CD4-positive, alpha-beta T cell treated with Interleukin-15 for 4 hours (primary cell): ENCODE measurements around the gene RNASE13.

Source experiments
- DNase-seq: peaks from one replicate; pipeline ENCODE4 v3.0.0-alpha.2; 2020; ENCODE audit warnings: low spot score

RNASE13 gene, protein sequence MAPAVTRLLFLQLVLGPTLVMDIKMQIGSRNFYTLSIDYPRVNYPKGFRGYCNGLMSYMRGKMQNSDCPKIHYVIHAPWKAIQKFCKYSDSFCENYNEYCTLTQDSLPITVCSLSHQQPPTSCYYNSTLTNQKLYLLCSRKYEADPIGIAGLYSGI

DNA sequence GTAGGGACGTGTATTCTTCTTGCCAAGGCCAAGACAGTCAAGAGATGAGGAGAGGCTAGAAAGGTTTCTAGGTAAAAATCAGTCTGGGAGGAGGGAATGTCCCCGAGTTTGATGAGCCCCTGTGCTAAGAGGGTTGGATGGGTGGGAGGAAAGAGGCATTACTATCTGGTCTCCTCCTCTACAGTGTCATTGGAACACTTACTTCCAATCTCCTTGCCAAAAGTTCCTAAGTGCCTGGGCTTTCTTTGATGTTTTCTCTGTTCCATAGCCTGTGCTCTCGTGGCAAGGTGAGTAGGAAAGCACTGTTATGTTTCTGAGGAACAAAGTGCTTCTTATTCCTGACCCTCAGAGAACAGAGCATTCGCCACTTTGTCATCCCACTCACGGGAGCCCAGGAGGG is at the start of gene RNASE13:
TSS of gene RNASE13 (minus strand) at position 101 of the 400 bp plus-strand sequence. CDS start 519 bp downstream, outside the sequence.
- no peak for DNase-seq

DNA sequence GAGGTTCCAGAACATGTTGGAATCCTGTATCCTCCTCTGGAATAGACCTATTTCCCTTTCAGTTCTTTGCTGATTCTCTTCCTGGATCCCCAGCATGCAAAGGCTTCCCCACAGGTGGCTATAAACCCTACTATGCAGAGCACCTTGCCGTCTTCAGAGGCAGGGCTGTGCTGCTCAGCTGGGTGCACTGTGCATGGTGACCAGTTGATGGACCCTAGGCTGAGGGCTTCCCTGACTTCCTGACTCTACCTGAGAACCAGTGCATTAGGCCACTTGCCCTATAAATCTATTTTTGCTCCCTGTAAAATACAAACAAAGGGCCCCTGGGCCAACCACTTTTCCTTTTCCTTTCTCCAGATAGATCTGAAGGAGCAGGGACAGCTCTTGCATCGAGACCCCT is 49.8 kb upstream of the RNASE13 start:
- no peak for DNase-seq

DNA sequence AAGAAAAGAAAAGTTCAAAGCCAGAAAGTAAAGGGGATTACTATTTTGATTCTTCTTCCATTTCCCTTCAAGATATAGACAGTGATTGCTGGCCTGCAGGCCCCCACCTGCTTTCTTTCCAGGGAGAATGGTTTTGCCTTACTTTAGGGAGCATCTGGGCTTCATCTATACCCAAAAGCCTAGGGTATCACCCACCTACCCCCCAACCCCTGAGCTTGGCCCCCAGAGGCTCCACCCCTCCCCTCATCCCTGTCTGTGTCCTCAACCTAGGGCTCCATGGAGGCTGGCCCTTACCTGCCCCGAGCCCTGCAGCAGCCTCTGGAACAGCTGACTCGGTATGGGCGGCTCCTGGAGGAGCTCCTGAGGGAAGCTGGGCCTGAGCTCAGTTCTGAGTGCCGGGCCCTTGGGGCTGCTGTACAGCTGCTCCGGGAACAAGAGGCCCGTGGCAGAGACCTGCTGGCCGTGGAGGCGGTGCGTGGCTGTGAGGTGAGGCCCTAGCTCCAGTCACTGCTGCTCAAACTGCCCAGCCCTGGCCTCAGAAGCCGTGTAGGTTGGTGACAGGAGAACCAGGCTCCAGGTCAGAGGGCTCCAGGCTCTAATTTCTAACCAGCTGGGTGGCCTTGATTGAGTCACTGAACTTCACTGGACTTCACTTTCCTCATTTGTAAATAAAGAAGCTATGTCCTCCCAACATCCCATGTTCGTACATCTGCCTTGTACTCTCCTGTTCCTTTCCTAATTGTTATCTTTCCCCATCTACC is 49.1 kb upstream of the RNASE13 start:
- DNase-seq: no peak

DNA sequence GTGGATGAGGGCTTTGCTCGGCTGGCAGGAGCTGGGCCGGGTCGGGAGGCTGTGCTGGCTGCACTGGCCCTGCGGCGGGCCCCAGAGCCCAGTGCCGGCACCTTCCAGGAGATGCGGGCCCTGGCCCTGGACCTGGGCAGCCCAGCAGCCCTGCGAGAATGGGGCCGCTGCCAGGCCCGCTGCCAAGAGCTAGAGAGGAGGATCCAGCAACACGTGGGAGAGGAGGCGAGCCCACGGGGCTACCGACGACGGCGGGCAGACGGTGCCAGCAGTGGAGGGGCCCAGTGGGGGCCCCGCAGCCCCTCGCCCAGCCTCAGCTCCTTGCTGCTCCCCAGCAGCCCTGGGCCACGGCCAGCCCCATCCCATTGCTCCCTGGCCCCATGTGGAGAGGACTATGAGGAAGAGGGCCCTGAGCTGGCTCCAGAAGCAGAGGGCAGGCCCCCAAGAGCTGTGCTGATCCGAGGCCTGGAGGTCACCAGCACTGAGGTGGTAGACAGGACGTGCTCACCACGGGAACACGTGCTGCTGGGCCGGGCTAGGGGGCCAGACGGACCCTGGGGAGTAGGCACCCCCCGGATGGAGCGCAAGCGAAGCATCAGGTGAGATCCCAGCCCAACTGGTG is 47.0 kb upstream of the RNASE13 start:
- DNase-seq: no peak

DNA sequence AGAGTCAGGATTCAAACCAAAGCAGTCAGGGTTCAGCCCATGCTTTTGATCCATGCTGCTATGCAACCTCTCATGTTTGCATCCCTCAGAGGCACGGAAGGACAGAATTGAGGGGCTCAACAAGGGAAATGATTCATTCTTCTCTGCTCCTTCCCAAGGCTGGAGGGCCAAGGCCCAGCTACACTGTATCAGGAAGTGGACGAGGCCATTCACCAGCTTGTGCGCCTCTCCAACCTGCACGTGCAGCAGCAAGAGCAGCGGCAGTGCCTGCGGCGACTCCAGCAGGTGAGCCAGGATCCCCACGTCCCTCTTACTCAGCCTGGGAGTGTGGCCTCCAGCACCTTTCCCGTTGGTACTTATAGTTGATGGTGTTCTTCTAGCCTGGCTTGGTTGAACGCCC is 44.1 kb upstream of the RNASE13 start:
- no peak for DNase-seq

DNA sequence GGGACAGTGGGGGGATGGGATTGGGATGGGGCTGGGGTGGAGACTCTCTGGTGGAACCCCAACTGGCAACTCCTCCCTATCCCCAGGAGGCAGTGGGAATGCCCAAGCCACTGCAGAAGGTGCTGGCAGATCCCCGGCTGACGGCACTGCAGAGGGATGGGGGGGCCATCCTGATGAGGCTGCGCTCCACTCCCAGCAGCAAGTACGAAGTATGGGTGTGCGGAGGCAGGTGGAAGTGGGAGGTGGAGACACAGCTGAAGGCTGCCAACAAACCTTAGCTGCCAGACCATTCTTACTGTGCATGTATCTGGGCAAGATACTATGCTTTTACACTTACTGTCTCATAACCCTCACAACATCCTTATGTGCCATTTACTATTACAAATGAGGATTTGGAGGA is 43.7 kb upstream of the RNASE13 start:
- DNase-seq: no peak

DNA sequence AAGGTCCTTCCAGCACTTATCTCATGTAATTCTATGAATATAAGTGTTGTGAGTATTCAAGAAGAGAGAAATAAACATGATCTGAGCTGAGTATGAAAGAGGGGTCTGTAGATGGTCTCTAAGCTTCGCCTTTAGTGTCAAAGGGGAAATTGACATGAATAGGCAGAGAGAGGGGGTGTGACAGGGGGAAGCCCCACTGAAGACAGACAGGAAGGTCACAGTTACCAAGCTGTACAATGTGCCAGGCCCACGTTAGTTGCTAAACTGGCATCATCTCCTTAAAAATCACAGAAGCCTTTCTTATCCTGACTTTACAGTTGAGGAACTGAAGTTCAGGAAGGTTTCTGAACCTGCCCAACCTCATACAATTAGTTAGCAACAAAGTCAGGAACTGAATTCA is 43.1 kb upstream of the RNASE13 start:
- no peak for DNase-seq

DNA sequence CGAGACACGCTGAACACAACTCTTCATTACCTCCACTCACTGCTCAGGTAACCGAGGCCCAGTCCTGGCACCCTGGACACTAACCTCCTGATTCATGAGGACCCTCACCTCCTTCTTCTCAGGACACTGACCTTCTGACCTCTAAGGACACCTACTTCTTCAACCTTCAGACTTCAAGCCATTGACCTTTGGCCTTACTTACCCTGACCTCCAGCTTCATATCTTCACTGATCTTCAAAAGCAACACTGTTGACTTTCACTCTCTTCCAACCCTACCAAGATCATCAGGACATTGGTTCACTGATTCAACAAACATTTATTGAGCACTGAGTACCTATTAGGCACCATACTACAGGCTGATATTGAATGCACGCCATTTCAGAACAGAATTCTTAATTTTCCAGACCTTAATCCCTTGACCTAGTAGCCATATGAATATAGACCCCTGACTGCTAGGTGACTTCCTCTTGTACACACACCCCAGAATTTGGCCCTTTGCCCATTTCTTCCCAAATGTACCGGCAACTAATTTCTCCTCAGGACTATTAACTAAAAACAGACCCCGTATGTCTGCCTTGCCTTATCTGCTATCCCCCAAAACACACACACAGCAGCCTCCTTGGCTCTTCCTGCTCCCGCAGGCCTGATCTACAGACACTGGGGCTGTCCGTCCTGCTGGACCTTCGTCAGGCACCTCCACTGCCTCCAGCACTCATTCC is 41.3 kb upstream of the RNASE13 start:
- no peak for DNase-seq

DNA sequence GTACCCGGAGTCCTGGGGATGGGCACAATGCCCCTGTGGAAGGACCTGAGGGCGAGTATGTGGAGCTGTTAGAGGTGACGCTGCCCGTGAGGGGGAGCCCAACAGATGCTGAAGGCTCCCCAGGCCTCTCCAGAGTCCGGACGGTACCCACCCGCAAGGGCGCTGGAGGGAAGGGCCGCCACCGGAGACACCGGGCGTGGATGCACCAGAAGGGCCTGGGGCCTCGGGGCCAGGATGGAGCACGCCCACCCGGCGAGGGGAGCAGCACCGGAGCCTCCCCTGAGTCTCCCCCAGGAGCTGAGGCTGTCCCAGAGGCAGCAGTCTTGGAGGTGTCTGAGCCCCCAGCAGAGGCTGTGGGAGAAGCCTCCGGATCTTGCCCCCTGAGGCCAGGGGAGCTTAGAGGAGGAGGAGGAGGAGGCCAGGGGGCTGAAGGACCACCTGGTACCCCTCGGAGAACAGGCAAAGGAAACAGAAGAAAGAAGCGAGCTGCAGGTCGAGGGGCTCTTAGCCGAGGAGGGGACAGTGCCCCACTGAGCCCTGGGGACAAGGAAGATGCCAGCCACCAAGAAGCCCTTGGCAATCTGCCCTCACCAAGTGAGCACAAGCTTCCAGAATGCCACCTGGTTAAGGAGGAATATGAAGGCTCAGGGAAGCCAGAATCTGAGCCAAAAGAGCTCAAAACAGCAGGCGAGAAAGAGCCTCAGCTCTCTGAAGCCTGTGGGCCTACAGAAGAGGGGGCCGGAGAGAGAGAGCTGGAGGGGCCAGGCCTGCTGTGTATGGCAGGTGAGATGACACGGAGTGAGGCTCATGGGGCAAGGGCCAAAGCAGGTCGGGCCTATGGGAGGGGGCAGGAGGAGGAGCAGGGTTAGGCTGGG is 40.0 kb upstream of the RNASE13 start:
- DNase-seq: no peak

DNA sequence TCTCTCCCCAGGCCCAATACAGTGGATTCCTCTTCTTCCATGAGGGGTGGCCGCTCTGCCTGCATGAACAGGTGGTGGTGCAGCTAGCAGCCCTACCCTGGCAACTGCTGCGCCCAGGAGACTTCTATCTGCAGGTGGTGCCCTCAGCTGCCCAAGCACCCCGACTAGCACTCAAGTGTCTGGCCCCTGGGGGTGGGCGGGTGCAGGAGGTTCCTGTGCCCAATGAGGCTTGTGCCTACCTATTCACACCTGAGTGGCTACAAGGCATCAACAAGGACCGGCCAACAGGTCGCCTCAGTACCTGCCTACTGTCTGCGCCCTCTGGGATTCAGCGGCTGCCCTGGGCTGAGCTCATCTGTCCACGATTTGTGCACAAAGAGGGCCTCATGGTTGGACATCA is 39.3 kb upstream of the RNASE13 start:
- DNase-seq: no peak

DNA sequence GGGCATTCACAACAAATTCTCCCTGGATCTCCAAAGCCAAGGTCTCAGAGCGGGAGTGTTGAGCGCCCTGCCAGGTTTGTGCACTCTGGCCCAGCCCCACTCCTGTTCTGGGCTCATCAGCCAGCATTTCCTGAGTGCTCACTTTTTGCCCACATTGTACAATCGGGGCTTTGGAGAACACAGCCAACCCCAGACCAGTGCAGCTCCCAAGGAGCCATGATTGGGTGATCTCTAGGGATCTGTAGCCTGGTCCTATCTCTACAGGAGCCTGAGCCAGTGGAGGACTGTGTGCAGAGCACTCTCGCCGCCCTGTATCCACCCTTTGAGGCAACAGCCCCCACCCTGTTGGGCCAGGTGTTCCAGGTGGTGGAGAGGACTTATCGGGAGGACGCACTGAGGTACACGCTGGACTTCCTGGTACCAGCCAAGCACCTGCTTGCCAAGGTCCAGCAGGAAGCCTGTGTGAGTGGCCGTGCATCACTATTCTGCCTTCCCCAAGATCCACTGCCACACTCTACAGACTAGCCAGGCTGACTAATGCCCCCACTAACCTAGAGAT is 38.3 kb upstream of the RNASE13 start:
- no peak for DNase-seq

DNA sequence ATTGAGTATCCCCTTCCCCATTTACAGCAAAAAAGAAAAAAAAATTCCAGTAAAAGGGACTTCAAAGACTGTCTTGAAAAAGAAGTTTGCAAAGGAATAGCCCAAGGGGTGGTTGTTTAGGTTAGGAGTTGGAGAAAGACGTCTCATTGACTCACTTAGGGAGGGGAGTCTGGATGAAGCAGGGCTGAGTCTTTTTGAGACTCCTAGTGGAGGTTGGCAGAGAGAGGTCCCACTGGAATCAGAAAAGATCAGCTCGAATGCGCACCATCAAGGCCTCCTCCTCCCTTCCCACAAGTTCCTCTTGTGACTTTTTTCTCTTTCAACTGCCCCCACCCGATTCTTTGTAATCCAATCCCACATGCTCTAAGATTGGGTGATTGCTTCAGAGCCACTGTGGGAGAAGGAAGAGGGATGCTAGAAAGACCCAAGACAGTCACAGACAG is 37.4 kb upstream of the RNASE13 start:
- no peak for DNase-seq

DNA sequence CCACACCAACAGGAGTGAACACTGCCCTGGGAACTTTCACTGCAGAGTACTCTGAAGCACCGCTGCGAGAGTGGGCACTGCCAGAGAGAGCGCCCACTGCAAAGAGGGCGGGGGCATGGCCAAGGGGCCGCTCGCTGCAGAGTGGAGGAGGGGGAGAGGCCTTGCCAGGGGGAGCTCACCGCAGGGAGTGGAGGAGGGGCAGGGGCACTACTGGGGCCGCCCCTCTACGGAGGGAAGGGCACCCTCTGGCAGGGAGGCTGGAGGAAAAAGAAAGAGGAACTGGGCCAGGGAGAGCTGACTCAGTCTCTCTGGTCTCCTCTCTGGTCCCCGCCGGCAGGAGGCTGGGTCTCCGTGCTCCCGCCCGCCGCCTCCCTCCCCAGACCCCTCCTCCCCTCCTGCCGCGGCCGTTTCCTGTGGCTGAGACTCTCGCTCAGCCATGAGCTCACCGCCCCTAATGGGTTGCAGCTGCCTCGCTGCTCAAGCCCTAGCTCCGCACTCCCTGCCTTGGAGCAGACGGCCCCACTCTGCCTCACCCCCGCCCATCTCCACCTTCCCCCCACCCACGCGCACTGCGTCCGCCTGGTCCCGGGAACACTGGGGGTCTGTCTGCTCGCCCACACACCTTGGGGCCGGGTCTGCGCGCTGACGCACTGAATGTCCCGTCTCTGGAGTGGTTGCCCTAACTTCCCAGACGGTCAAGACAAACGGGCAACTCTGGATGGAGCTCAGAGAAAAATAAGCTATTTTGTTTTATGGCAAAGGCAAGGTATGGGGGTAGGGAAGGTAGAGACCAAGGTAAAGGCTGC is 36.8 kb upstream of the RNASE13 start:
- DNase-seq: peak; percentile 55

DNA sequence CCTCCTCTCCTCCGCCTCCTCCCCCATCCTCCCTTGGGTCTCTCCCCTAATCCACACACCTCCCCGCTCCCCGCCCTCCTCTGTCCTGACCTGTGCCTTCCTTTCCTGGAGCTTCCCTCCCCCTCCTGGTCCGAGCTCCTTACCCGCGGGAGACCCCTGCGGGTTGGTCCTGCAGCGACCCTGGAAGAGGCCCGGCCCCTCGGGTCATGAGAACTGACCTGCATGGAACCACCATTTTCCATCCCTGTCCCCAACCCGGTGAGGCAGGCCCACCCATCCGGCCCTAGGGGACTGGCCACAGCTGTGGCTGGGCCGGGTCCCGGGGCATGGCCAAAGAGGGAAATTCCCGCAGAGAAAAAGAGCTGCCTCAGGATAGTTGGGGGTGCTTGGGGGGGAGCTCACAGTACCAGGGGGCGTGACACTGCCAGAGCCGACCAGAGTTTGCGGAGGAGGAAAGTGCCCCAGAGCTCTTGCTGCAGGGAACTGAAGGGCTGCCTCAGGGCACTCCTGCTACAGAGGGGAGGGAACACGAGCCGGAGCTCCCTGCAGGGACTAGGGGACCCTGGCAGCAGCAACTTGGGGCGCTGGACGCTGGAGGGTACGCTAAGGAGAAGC is 36.1 kb upstream of the RNASE13 start:
- DNase-seq: peak; percentile 22

DNA sequence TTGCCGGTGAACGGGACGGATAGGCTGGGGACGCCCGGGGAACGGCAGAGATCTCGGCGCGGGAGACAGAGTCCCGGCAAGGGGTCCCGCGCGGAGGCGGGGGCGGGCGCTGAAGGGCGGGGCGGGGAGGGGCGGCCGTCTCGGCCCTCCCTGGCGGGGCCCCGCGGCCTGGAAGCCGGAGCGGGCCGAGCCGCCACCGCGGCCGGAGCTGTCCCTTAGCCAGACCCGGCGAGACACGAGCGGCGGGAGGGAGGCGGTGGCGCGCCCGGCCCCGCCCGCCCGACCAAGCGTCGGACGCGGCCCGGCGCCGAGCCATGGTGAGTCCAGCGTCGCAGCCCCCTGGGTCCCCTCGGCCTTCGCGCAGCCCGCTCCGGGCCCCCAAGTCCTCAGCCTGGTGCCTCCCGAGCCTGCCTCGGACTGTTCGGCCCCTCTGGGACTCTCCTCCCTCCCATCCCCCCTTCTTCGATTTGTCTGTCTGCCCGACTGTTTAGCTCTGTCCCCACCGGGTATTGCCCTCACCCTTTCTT is 35.5 kb upstream of the RNASE13 start, which contains the start of gene ARHGEF40:
TSS of gene ARHGEF40 (plus strand) at position 222 of the 527 bp plus-strand sequence. CDS start at position 315, 93 bp downstream.
- no peak for DNase-seq

DNA sequence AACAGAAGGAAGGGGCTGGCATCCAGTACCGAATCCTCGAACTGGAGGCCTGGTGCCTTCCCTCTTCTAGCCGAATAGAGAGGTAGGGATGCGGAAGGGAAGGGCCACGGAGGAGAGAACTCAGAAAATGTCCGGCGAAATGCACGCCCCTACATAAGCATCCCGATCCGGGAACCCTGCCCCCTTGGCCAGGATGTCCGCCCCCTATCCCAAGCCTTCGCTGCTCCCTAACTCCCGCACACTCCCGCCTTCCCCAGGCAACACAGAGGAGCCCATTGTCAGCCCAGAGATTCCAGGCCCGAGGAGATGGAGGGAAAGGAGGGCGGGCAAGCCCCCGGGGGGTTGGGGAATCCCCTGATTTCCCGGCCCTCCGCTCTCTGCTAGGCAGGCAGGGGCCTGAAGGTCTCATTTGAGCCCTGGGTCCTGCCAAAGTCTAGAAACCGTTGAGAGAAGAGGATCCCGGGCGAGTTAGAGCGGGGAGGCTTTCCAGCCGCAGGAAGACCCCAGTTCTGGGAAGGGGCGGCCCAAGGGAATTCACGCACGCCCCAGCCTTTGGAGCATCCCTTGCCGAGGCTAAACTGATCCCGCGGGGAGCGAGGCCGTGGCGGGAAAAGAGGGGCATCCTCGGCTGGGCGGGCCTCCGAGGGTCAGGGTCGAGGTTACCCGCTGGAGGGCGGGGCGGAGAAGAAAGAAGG is 34.9 kb upstream of the RNASE13 start:
- peak; percentile 34 for DNase-seq

DNA sequence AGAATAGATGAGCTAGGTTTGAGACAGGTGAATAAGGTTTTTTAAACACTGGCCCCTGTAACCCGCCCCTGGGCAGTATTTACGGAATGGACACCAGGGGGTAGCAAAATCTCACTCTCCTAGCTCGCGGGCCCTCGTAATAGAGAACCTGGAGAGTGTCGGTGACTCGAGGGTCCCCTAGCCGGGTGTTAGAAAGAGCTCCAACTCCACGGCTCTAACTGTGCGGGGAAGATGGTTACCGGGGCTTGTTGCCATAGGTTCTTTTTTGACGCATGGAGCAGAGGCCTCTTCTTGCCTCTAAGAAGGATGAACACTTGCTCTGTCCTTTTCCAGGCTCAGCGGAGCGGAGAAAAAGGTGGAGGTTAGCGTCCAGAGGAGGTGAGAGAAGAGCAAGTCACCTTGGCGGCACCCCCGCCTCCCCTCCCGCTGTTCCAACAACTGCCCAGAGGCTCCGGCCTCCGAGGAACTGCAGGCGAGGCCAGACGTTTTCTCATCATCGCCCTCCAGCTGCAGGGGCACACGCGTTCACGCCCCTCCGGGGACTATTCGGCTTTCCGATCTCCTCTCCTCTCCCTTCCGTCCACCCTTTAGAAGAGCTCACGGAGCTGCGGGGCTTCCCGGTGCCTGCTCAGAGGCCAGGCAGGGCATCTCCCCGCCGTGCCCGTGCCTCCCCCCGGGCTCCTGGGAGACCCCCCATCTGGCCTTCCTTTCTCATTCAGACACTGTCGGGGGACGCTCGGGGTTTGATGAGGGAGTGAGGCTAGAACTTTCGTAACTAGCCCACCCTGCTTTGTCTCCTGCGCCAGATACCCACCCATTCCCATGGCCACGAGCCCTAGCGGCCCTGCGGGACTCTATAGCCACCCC is 34.1 kb upstream of the RNASE13 start:
- peak; percentile 79 for DNase-seq

DNA sequence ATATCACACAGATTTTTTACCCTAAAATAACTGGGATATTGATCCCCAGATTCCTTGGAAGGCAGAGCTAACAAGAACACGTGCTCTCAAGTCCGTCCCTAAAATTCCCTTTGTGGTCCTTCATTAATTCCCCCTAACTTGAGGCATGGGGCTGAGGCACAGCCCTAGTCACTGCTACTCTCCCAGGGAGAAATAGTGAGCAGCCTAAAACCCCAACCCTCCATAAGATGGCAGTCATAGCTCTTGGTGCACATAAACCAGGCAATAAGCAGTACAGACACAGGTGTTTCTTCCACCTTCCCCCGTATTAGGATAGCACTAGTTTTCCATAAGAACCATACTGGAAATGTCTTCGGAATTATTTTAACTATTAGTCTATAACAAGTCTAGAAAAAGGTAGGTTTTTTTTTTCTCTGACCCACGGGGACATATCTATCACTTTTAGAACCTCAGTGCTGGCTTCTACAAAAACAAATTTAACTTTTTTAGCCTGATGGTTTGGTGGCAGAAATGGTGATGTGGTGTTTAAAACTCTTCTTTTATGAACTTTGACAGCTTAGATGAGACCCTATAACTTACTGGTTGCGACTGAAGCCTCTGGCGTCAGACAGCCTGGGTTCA is 32.4 kb upstream of the RNASE13 start:
- DNase-seq: no peak
